Stimulated activated naive CD8-positive, alpha-beta T cell treated with anti-CD3 and anti-CD28 coated beads, Interleukin-15, Interleukin-2, amounts not matched to agents 100 ng/mL and 50 ng/mL, for 24 hours (primary cell): ENCODE data around the gene H2AZ2.
"Not testable (repeated sequence)": the region's sequence is repeated elsewhere in the genome, so short reads cannot be mapped to it uniquely, and the experiment has no call there.

ENCODE experiments used
- H3K27ac Mint-ChIP-seq: one replicate; pipeline ENCODE4 v1.8.0; 2021; ENCODE audit warnings: mild to moderate bottlenecking, mixed read lengths
- H3K27me3 Mint-ChIP-seq: one replicate; pipeline ENCODE4 v1.8.0; 2021; ENCODE audit warnings: mixed read lengths
- H3K36me3 Mint-ChIP-seq: one replicate; pipeline ENCODE4 v1.8.0; 2021; ENCODE audit warnings: low read depth, mixed read lengths
- H3K4me1 Mint-ChIP-seq: one replicate; pipeline ENCODE4 v1.8.0; 2021; ENCODE audit warnings: low read depth, mixed read lengths
- H3K4me3 Mint-ChIP-seq: one replicate; pipeline ENCODE4 v1.8.0; 2021; ENCODE audit warnings: mild to moderate bottlenecking, mixed read lengths
- H3K9me3 Mint-ChIP-seq: one replicate; pipeline ENCODE4 v1.8.0; 2021; ENCODE audit warnings: mixed read lengths

H2AZ2 gene

GRCh38 chr7:44849885-44850544 lies 2.1 kb upstream of the H2AZ2 start:
- peak overlapping the region; percentile 8 for H3K27ac Mint-ChIP-seq
- H3K4me3 Mint-ChIP-seq, result peak overlapping the region; percentile 99
- no peaks in the 10 kb centered on the region for H3K27me3 Mint-ChIP-seq
- no peaks in the 10 kb centered on the region for H3K9me3 Mint-ChIP-seq
- H3K4me1 Mint-ChIP-seq, result peaks cover 48% of the 10 kb centered on the region
- H3K36me3 Mint-ChIP-seq, result no peaks in the 10 kb centered on the region

DNA sequence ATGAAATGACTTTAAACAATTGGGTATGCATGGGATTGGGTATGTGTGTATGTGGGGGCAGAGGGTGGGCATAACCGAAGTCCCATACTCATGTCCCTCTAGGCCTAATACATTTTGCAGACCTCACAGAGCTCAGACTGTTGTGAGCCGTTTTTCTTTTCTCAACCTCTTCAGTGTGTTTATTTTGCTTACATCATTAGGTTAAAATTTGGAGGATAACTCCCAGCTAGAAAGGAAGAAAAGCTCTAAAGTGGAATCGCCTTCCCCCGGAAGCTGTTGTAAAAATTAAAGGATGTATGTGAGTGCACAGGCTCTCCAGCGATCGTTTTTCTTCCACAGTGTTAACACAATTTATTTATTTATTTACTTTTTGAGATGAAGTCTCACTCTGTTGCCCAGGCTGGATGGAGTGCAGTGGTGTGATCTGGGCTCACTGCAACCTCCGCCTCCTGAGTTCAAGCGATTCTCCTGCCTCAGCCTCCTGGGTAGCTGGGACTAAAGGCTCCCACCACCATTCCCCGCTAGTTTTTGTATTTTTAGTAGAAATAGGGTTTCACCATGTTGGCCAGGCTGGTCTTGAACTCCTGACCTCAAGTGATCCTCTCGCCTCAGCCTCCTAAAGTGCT lies 1.5 kb upstream of the H2AZ2 start:
- Mint-ChIP-seq H3K27ac (peak overlapping the region; percentile 98), H3K4me1 (peaks cover 55% of the 10 kb centered on the region), H3K27me3 (no peaks in the 10 kb centered on the region)

DNA sequence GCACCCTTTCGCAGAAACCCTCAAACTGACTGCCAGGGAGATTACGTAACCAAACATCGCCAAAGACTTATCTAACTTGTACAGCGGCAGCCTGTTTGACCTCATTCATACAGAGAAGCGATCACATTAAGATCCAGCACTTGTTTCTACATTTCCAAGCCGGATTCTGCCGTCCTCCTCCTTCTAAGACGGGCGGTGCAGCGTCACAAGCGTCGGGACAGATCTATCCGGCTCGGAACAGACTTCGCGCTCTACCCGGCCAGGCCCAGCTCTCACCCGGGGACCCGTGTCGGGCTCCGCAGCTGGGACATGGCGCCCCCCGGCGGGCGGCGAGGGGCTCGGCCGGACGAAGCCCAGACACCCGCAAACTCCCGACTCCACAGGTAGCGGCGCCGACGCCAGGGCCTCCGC lies 373 bp downstream of the H2AZ2 start:
- peaks cover 51% of the 10 kb centered on the region for H3K4me1 Mint-ChIP-seq
- H3K36me3 Mint-ChIP-seq, result peaks cover 3% of the 10 kb centered on the region
- peak overlapping the region; percentile 99 for H3K4me3 Mint-ChIP-seq
- no peaks in the 10 kb centered on the region for H3K9me3 Mint-ChIP-seq
- H3K27ac Mint-ChIP-seq, result peak overlapping the region; percentile 96
- H3K27me3 Mint-ChIP-seq, result no peaks in the 10 kb centered on the region

More for the DNA sequence above, 1.5 kb upstream of the H2AZ2 start:
- Mint-ChIP-seq H3K36me3 (no peaks in the 10 kb centered on the region), H3K4me3 (peak overlapping the region; percentile 99), H3K9me3 (no peaks in the 10 kb centered on the region)

DNA sequence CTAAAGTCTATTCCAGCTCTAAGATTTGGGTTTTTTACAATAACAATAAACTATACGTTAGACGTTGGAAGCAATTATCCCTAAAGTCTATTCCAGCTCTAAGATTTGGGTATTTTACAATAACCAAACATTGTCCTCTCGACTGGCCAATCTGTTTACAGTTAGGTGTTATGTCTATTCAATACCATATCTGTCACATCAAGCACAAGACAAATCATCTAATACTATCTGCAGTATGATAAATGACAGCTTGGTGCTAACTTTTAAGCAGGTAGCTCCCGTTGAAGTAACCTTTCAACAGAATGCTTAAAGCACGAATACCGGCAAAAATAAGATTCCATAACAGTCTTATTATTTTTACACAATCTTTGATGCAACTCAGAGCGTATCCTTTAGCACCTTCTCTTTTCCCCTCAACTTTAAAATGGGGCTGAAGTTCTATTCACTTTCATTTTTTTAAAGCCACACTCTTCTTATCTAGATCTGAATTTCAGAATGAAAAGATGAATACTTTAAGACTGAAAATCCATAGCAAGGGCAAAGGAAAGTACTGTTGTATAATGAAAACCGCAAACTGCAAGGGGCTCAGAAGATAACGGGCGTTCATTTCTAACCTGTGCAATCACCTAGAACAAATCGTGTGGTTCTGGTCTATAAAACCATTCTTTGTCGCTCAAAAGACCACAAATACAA lies 925 bp downstream of the H2AZ2 start:
- Mint-ChIP-seq H3K27ac (peak overlapping the region; percentile 96), H3K27me3 (no peaks in the 10 kb centered on the region), H3K4me3 (peak overlapping the region; percentile 99), H3K9me3 (no peaks in the 10 kb centered on the region), H3K36me3 (peaks cover 8% of the 10 kb centered on the region), H3K4me1 (peaks cover 57% of the 10 kb centered on the region)

DNA sequence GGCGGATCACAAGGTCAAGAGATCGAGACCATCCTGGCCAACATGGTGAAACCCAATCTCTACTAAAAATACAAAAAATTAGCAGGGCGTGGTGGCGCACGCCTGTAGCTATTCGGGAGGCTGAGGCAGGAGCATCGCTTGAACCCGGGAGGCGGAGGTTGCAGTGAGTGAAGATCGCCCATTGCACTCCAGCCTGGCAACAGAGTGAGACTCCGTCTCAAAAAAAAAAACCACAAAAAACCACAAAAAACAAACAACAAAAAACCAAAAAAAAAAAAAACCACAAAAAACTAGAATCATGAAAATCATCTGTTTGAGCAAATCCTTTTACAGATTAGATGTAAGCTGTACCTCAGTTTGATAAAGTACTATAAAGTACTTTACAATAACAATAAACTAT lies 1.5 kb downstream of the H2AZ2 start:
- peaks cover 13% of the 10 kb centered on the region for H3K36me3 Mint-ChIP-seq
- H3K27ac Mint-ChIP-seq, result peak overlapping the region; percentile 96
- H3K27me3 Mint-ChIP-seq, H3K9me3 Mint-ChIP-seq: not testable (repeated sequence)
- H3K4me3 Mint-ChIP-seq, result peak overlapping the region; percentile 99
- peaks cover 61% of the 10 kb centered on the region for H3K4me1 Mint-ChIP-seq

- no peaks in the 10 kb centered on the region for H3K9me3 Mint-ChIP-seq
- H3K4me3 Mint-ChIP-seq, result peak overlapping the region; percentile 99
- no peaks in the 10 kb centered on the region for H3K27me3 Mint-ChIP-seq
- peaks cover 61% of the 10 kb centered on the region for H3K4me1 Mint-ChIP-seq
- peak overlapping the region; percentile 24 for H3K27ac Mint-ChIP-seq
- H3K36me3 Mint-ChIP-seq, result peaks cover 21% of the 10 kb centered on the region
These were observed 2.4 kb downstream of the H2AZ2 start for GRCh38 chr7:44845451-44845850.

DNA sequence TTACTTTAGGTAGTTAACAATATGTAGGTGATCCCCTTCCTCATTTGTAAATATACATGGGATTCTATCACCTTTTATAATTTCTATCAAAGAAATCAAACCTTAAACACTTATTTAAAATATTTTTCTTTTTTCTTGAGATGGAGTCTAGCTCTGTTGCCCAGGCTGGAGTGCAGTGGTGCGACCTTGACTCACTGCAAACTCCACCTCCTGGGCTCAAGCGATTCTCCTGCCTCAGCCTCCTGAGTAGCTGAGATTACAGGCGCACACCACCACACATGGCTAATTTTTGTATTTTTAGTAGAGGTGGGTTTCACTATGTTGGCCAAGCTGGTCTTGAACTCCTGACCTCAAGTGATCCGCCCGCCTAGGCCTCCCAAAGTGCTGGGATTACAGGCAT lies 4.4 kb downstream of the H2AZ2 start:
- H3K27ac Mint-ChIP-seq, H3K4me3 Mint-ChIP-seq, H3K27me3 Mint-ChIP-seq, H3K9me3 Mint-ChIP-seq: not testable (repeated sequence)
- peaks cover 29% of the 10 kb centered on the region for H3K36me3 Mint-ChIP-seq
- peaks cover 56% of the 10 kb centered on the region for H3K4me1 Mint-ChIP-seq

GRCh38 chr7:44842675-44843074 lies 5.2 kb downstream of the H2AZ2 start:
- H3K36me3 Mint-ChIP-seq, result peaks cover 31% of the 10 kb centered on the region
- not testable (repeated sequence) for H3K4me3 Mint-ChIP-seq, H3K27me3 Mint-ChIP-seq, H3K9me3 Mint-ChIP-seq, H3K27ac Mint-ChIP-seq
- peaks cover 52% of the 10 kb centered on the region for H3K4me1 Mint-ChIP-seq

DNA sequence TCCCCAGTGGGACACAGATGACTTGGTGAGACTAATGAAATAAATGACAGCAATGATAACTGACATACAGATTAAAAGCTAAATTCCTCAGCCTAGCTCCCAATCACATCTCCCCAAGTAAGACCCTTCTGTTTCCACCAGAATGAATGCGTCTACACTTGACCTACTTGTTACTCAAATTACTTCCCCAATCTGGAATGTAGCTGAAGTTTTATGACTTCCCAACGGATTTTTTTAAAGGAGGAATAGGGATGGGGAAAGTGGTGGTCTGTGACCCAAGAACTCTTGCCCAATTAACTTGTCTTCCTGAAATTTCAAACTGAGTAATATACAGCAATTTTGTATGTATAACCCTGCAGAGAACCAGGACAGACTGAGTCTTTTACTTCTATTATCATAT lies 9.1 kb downstream of the H2AZ2 start:
- Mint-ChIP-seq H3K4me1 (peaks cover 22% of the 10 kb centered on the region), H3K36me3 (peaks cover 61% of the 10 kb centered on the region), H3K27me3 (no peaks in the 10 kb centered on the region), H3K4me3 (no peak overlapping the region), H3K27ac (no peak overlapping the region), H3K9me3 (no peaks in the 10 kb centered on the region)

- Mint-ChIP-seq H3K4me1 (peaks cover 15% of the 10 kb centered on the region), H3K4me3 (no peak overlapping the region), H3K9me3 (no peaks in the 10 kb centered on the region), H3K36me3 (peaks cover 56% of the 10 kb centered on the region), H3K27ac (peak overlapping the region; percentile 66), H3K27me3 (no peaks in the 10 kb centered on the region)
These were observed 20.3 kb downstream of the H2AZ2 start for GRCh38 chr7:44827567-44827966.

GRCh38 chr7:44824894-44825526 lies 22.9 kb downstream of the H2AZ2 start:
- H3K27me3 Mint-ChIP-seq, result no peaks in the 10 kb centered on the region
- no peaks in the 10 kb centered on the region for H3K9me3 Mint-ChIP-seq
- no peak overlapping the region for H3K4me3 Mint-ChIP-seq
- H3K4me1 Mint-ChIP-seq, result peaks cover 19% of the 10 kb centered on the region
- peaks cover 37% of the 10 kb centered on the region for H3K36me3 Mint-ChIP-seq
- peak overlapping the region; percentile 80 for H3K27ac Mint-ChIP-seq

GRCh38 chr7:44823255-44823781 lies 24.6 kb downstream of the H2AZ2 start:
- Mint-ChIP-seq H3K4me1 (peaks cover 19% of the 10 kb centered on the region), H3K27me3 (no peaks in the 10 kb centered on the region), H3K9me3 (no peaks in the 10 kb centered on the region), H3K36me3 (peaks cover 24% of the 10 kb centered on the region), H3K27ac (peak overlapping the region; percentile 26), H3K4me3 (no peak overlapping the region)

DNA sequence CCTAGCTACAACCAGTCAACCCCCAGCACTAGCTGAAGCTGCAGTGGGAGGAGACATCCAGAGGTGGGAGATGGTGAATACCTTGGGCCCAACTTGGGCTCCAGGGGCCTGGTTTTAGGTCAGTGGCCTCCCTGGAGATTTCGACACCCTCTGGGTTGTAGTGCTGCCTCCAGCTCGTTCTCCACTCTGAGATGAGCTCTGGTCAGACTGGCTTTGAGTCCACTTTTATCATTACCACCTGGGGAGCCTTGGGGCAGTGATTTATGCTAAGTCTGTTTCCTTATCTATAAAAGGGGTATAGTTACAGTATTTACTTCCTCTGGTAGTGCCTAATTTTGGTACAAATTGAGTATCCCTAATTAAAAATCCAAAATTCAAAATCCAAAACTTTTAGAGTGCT lies 28.6 kb downstream of the H2AZ2 start:
- H3K4me1 Mint-ChIP-seq, result peaks cover 5% of the 10 kb centered on the region
- H3K36me3 Mint-ChIP-seq, result peaks cover 3% of the 10 kb centered on the region
- no peaks in the 10 kb centered on the region for H3K27me3 Mint-ChIP-seq
- no peak overlapping the region for H3K4me3 Mint-ChIP-seq
- no peak overlapping the region for H3K27ac Mint-ChIP-seq
- H3K9me3 Mint-ChIP-seq, result no peaks in the 10 kb centered on the region

DNA sequence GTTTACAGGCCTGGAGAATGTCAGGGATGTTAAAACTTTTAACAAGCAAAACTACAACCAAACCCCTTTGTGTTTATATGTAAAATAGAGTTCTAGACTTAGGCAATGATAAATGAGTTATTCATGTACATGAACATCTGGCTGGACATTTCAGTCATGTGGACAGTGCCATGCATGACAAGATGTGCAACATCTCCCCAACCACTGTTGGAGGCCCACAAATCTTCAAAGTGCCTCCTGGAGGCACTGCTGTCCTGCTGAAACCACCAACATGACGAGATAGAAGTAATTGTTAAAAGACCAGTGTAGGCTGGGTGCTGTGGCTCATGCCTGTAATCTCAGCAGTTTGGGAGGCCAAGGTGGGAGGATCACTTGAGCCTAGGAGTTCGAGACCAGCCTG lies 33.0 kb downstream of the H2AZ2 start:
- H3K27ac Mint-ChIP-seq, result no peak overlapping the region
- H3K9me3 Mint-ChIP-seq, result no peaks in the 10 kb centered on the region
- H3K4me1 Mint-ChIP-seq, result no peaks in the 10 kb centered on the region
- H3K27me3 Mint-ChIP-seq, result no peaks in the 10 kb centered on the region
- no peak overlapping the region for H3K4me3 Mint-ChIP-seq
- H3K36me3 Mint-ChIP-seq, result no peaks in the 10 kb centered on the region

GRCh38 chr7:44811571-44811970 lies 36.3 kb downstream of the H2AZ2 start:
- Mint-ChIP-seq H3K36me3 (no peaks in the 10 kb centered on the region), H3K4me1 (no peaks in the 10 kb centered on the region), H3K27ac (no peak overlapping the region), H3K9me3 (no peaks in the 10 kb centered on the region), H3K4me3 (no peak overlapping the region), H3K27me3 (no peaks in the 10 kb centered on the region)
